GM21717 (cell line): ENCODE data around the gene SEMA3B.
"Not testable (repeated sequence)": the region's sequence is repeated elsewhere in the genome, so short reads cannot be mapped to it uniquely, and the experiment has no call there.

ENCODE experiments used
- ATAC-seq: cut with Tn5 transposase; IDR thresholded peaks from one replicate; pipeline ENCODE4 v1.9.1; 2021; ENCODE audit warnings: mild to moderate bottlenecking, moderate library complexity; ENCODE audit not compliant: unreplicated experiment

Gene SEMA3B

GRCh38 chr3:50237754-50238548, 31.0 kb upstream of the SEMA3B start:
- no peak for ATAC-seq

GRCh38 chr3:50238549-50239026, 30.4 kb upstream of the SEMA3B start:
- ATAC-seq, result no peak

- ATAC-seq, result no peak
These were observed 29.3 kb upstream of the SEMA3B start for GRCh38 chr3:50239649-50240048.

- ATAC-seq, result no peak
These were observed 27.8 kb upstream of the SEMA3B start for GRCh38 chr3:50241163-50241562.

- ATAC-seq, result no peak
These were observed 27.1 kb upstream of the SEMA3B start for GRCh38 chr3:50241713-50242380.

- no peak for ATAC-seq
These were observed 26.6 kb upstream of the SEMA3B start for GRCh38 chr3:50242381-50242770.

- ATAC-seq, result no peak
These were observed 25.9 kb upstream of the SEMA3B start for GRCh38 chr3:50242851-50243542.

GRCh38 chr3:50243543-50243895, 25.4 kb upstream of the SEMA3B start:
- no peak for ATAC-seq

GRCh38 chr3:50244813-50245212, 24.1 kb upstream of the SEMA3B start:
- not testable (repeated sequence) for ATAC-seq

GRCh38 chr3:50245251-50245745, 23.6 kb upstream of the SEMA3B start:
- ATAC-seq, result no peak

GRCh38 chr3:50245831-50246516, 23.0 kb upstream of the SEMA3B start:
- ATAC-seq, result peak; percentile 57

- ATAC-seq, result peak; percentile 23
These were observed 22.4 kb upstream of the SEMA3B start for GRCh38 chr3:50246517-50246954.

GRCh38 chr3:50248387-50248786, 20.6 kb upstream of the SEMA3B start:
- no peak for ATAC-seq

- ATAC-seq, result no peak
These were observed 19.5 kb upstream of the SEMA3B start for GRCh38 chr3:50249457-50249856.

- no peak for ATAC-seq
These were observed 18.4 kb upstream of the SEMA3B start for GRCh38 chr3:50250514-50250913.

GRCh38 chr3:50251220-50251619, 17.7 kb upstream of the SEMA3B start:
- ATAC-seq, result no peak

- ATAC-seq, result no peak
These were observed 14.2 kb upstream of the SEMA3B start for GRCh38 chr3:50254577-50255250.

GRCh38 chr3:50255251-50255615, 13.7 kb upstream of the SEMA3B start:
- ATAC-seq, result no peak

- ATAC-seq, result no peak
These were observed 11.7 kb upstream of the SEMA3B start for GRCh38 chr3:50256978-50257890.
